SK-N-SH (cell line): ENCODE data around the gene CMPK1. TPM values are rescaled to one million over a fixed set of nuclear protein-coding genes. Genes with fewer than 3 reads are reported as not detected.

Source experiments
- CTCF ChIA-PET: fragments of 300-600, 350-600 bp; formaldehyde crosslinking; extraction: SDS; loops from one replicate; lab custom pipeline; 2021; lab: Yijun Ruan, JAX
- POLR2A ChIA-PET: fragments of 350-600 bp; sonication (Branson Sonifier 250); formaldehyde crosslinking; extraction: SDS; loops from one replicate; lab custom pipeline; 2020; ENCODE audit warnings: antibody characterized with exemption, inconsistent platforms; lab: Yijun Ruan, JAX
- DNase-seq: peaks from one replicate; pipeline ENCODE4 v3.0.0; 2012
- H2AFZ ChIP-seq: fragments of 200-600 bp; sonication (generic); 2 replicates; pipeline ENCODE4 v1.8.1; 2016; ENCODE audit warnings: antibody characterized with exemption, mild to moderate bottlenecking, low read depth
- H3F3A ChIP-seq: fragments of 200-600 bp; sonication (generic); replicated peaks from 2 replicates; pipeline ENCODE3; 2016; ENCODE audit warnings: antibody characterized with exemption, mild to moderate bottlenecking; ENCODE audit not compliant: insufficient read depth
- H3K27ac ChIP-seq, 2 experiments: fragments of 200-500 bp in 1 of 2; fragments of 200-600 bp in 1 of 2; sonication (Bioruptor generic) in 1 of 2; sonication (generic), shearing (Covaris generic) in 1 of 2; 2 replicates each; pipeline versions ENCODE4 v1.5.1 to v1.6.1; 2014 to 2016; ENCODE audit warnings: low read depth in 2 of 2, inconsistent platforms in 1 of 2, low read length in 1 of 2, mild to moderate bottlenecking in 1 of 2, mixed read lengths in 1 of 2
- H3K27me3 ChIP-seq: fragments of 200-600 bp; sonication (generic), shearing (Covaris generic); 2 replicates; pipeline ENCODE4 v1.6.1; 2016; ENCODE audit warnings: mixed run types; ENCODE audit not compliant: insufficient read depth
- H3K36me3 ChIP-seq, 2 experiments: fragments of 200-500 bp in 1 of 2; fragments of 200-600 bp in 1 of 2; sonication (Bioruptor generic) in 1 of 2; sonication (generic) in 1 of 2; replicated peaks in 1 of 2; 2 replicates each; pipeline versions ENCODE3 to v1.5.1; 2014 to 2016; ENCODE audit warnings: low read length in 1 of 2, mild to moderate bottlenecking in 1 of 2; ENCODE audit not compliant: insufficient read depth in 2 of 2, control insufficient read depth in 1 of 2
- H3K4me1 ChIP-seq, 2 experiments: fragments of 200-500 bp in 1 of 2; fragments of 200-600 bp in 1 of 2; sonication (Bioruptor generic) in 1 of 2; sonication (generic), shearing (Covaris generic) in 1 of 2; 2 replicates each; pipeline versions ENCODE4 v1.5.1 to v1.6.1; 2014 to 2016; ENCODE audit warnings: low read depth in 1 of 2, low read length in 1 of 2, mixed run types in 1 of 2; ENCODE audit not compliant: insufficient read depth in 2 of 2, control insufficient read depth in 1 of 2
- H3K4me2 ChIP-seq: fragments of 200-600 bp; sonication (generic), shearing (Covaris generic); 2 replicates; pipeline ENCODE4 v1.6.1; 2017; ENCODE audit warnings: mixed run types
- H3K4me3 ChIP-seq, 2 experiments: fragments of 200-500 bp in 1 of 2; fragments of 200-600 bp in 1 of 2; sonication (Bioruptor generic) in 1 of 2; sonication (generic), shearing (Covaris generic) in 1 of 2; 2 replicates each; pipeline versions ENCODE4 v1.5.1 to v1.8.1; 2014 to 2016; ENCODE audit warnings: low read depth in 2 of 2, inconsistent platforms in 1 of 2, low read length in 1 of 2, mild to moderate bottlenecking in 1 of 2, mixed read lengths in 1 of 2, moderate library complexity in 1 of 2
- H3K79me2 ChIP-seq: fragments of 200-600 bp; sonication (generic); 2 replicates; pipeline ENCODE4 v1.8.1; 2017; ENCODE audit warnings: mild to moderate bottlenecking; ENCODE audit not compliant: insufficient read depth
- H3K9ac ChIP-seq: fragments of 200-600 bp; sonication (generic); 2 replicates; pipeline ENCODE4 v1.6.1; 2017; ENCODE audit warnings: mixed run types
- H3K9me2 ChIP-seq: fragments of 200-600 bp; sonication (generic); 2 replicates; pipeline ENCODE4 v1.6.1; 2017; ENCODE audit warnings: mixed run types
- H3K9me3 ChIP-seq: fragments of 200-600 bp; sonication (generic); 2 replicates; pipeline ENCODE4 v1.6.1; 2017; ENCODE audit warnings: mixed run types, mild to moderate bottlenecking, moderate library complexity
- H4K20me1 ChIP-seq: fragments of 200-600 bp; sonication (generic); 2 replicates; pipeline ENCODE4 v1.6.1; 2017; ENCODE audit warnings: mild to moderate bottlenecking, mixed run types; ENCODE audit not compliant: insufficient read depth
- ELF1 ChIP-seq: IDR thresholded peaks from 2 replicates; pipeline ENCODE4 v1.4.0; 2012
- FOXM1 ChIP-seq: IDR thresholded peaks from 2 replicates; pipeline ENCODE4 v1.4.0; 2012; ENCODE audit warnings: low read depth, mild to moderate bottlenecking
- GABPA ChIP-seq: IDR thresholded peaks from 2 replicates; pipeline ENCODE4 v1.4.0; 2012; ENCODE audit warnings: low read depth, mild to moderate bottlenecking
- JUND ChIP-seq: IDR thresholded peaks from 2 replicates; pipeline ENCODE4 v1.4.0; 2012
- MEF2A ChIP-seq: IDR thresholded peaks from 2 replicates; pipeline ENCODE4 v1.4.0; 2012; ENCODE audit warnings: low read depth, borderline replicate concordance
- NFIC ChIP-seq: IDR thresholded peaks from 2 replicates; pipeline ENCODE4 v1.4.0; 2012; ENCODE audit warnings: borderline replicate concordance
- NRF1 ChIP-seq: IDR thresholded peaks from 2 replicates; pipeline ENCODE4 v1.6.1; 2012; ENCODE audit warnings: low read depth, mild to moderate bottlenecking, low read length
- PBX3 ChIP-seq: IDR thresholded peaks from 2 replicates; pipeline ENCODE4; 2012
- RFX5 ChIP-seq: IDR thresholded peaks from 2 replicates; pipeline ENCODE4 v1.6.1; 2012; ENCODE audit warnings: mild to moderate bottlenecking, improper control_type of control experiment, low read length
- TCF12 ChIP-seq: IDR thresholded peaks from 2 replicates; pipeline ENCODE4 v1.4.0; 2012
- TEAD4 ChIP-seq: IDR thresholded peaks from 2 replicates; pipeline ENCODE4 v1.4.0; 2012; ENCODE audit warnings: mild to moderate bottlenecking, borderline replicate concordance; ENCODE audit not compliant: insufficient read depth
- USF2 ChIP-seq: fragments of 150-350 bp; IDR thresholded peaks from 2 replicates; pipeline ENCODE4 v1.6.1; 2017; ENCODE audit warnings: antibody characterized with exemption, low read length, low read depth, borderline replicate concordance
- YY1 ChIP-seq: IDR thresholded peaks from 2 replicates; pipeline ENCODE4 v1.4.0; 2012; ENCODE audit warnings: low read depth, mild to moderate bottlenecking
- WGBS: methylation state at CpG from one replicate; pipeline ENCODE4 v1.1.6; 2017; ENCODE audit warnings: low lambda C conversion rate; 5-methylcytosine and 5-hydroxymethylcytosine counted together
- polyA plus RNA-seq, 3 experiments: library from polyadenylated mRNA; depleted of rRNA; stranded (reverse); fragments of >200 nt; gene quantifications; 2 replicates each; pipeline ENCODE4 v1.2.3, GENCODE V29; 2012

The CMPK1 gene
- polyA plus RNA-seq, 1 of the 3 experiments (the other 2 are of a cell fraction), result 17.5 TPM

DNA sequence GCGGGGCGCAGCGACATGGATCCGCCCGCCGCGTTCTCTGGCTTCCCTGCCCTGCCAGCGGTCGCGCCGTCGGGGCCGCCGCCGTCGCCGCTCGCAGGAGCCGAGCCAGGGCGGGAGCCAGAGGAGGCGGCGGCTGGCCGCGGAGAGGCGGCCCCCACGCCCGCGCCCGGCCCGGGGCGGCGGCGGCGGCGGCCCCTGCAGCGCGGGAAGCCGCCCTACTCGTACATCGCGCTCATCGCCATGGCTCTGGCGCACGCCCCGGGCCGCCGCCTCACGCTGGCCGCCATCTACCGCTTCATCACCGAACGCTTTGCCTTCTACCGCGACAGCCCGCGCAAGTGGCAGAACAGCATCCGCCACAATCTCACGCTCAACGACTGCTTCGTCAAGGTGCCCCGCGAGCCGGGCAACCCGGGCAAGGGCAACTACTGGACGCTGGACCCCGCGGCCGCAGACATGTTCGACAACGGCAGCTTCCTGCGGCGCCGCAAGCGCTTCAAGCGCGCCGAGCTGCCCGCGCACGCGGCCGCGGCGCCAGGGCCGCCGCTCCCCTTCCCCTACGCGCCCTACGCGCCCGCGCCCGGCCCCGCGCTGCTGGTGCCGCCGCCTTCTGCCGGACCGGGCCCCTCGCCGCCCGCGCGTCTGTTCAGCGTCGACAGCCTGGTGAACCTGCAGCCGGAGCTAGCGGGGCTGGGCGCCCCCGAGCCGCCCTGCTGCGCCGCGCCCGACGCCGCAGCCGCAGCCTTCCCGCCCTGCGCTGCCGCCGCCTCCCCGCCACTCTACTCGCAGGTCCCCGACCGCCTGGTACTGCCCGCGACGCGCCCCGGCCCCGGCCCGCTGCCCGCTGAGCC, 83.0 kb downstream of the CMPK1 start:
- H2AFZ ChIP-seq, result no peak overlapping the region
- no peak overlapping the region for H3K4me3 ChIP-seq
- H3K9ac ChIP-seq, result no peak overlapping the region
- no peaks in the 10 kb centered on the region; a peak in 1 of 4 replicates for H3K4me1 ChIP-seq
- no peaks in the 10 kb centered on the region for H3K36me3 ChIP-seq
- H3F3A ChIP-seq, result no peaks in the 10 kb centered on the region
- no peaks in the 10 kb centered on the region for H4K20me1 ChIP-seq
- no peak overlapping the region for H3K27ac ChIP-seq
- no peak overlapping the region; the same call in 1 of the 2 replicates for H3K4me2 ChIP-seq
- no peaks in the 10 kb centered on the region for H3K9me2 ChIP-seq
- no peaks in the 10 kb centered on the region for H3K9me3 ChIP-seq
- ChIA-PET CTCF (interaction anchor here (0.9 to 28.7 kb wide), 6 partner anchors 18 to 300 kb away, joined by 3 to 1422 read pairs (median 24); partner anchors contain the start of gene FOXD2), POLR2A (no interaction called here)
- WGBS, result 0% methylated on average over 2 of the region's 134 CpGs
- TF ChIP-seq FOXM1, result no peak
- TF ChIP-seq, all 33 proteins: peak for 0
- no peaks in the 10 kb centered on the region for H3K79me2 ChIP-seq
- peak; percentile 69 for DNase-seq
- H3K27me3 ChIP-seq, result peaks cover 56% of the 10 kb centered on the region

- WGBS, result 65% methylated on average over 17 of the region's 39 CpGs
- Histone ChIP-seq H3K9me2 (no peaks in the 10 kb centered on the region), H3F3A (no peaks in the 10 kb centered on the region), H3K4me3 (no peak overlapping the region), H3K36me3 (no peaks in the 10 kb centered on the region), H3K27me3 (peaks cover 56% of the 10 kb centered on the region), H3K4me2 (no peak overlapping the region), H3K4me1 (no peaks in the 10 kb centered on the region; a peak in 1 of 4 replicates), H3K9ac (no peak overlapping the region), H3K9me3 (no peaks in the 10 kb centered on the region), H3K27ac (no peak overlapping the region), H2AFZ (no peak overlapping the region), H3K79me2 (no peaks in the 10 kb centered on the region), H4K20me1 (no peaks in the 10 kb centered on the region)
- no peak for DNase-seq
- POLR2A ChIA-PET, result no interaction called here
- no peak for TF ChIP-seq NFIC
- TF ChIP-seq ELF1, result no peak
- TF ChIP-seq GABPA, result no peak
- no peak for TF ChIP-seq USF2
- no peak for TF ChIP-seq TCF12
- TF ChIP-seq JUND, result no peak
- CTCF ChIA-PET, result interaction anchor here (0.9 to 28.7 kb wide), 6 partner anchors 17 to 299 kb away, joined by 3 to 1422 read pairs (median 24); partner anchors contain the start of gene FOXD2
These were observed 83.8 kb downstream of the CMPK1 start for GRCh38 chr1:47417170-47418044.

DNA sequence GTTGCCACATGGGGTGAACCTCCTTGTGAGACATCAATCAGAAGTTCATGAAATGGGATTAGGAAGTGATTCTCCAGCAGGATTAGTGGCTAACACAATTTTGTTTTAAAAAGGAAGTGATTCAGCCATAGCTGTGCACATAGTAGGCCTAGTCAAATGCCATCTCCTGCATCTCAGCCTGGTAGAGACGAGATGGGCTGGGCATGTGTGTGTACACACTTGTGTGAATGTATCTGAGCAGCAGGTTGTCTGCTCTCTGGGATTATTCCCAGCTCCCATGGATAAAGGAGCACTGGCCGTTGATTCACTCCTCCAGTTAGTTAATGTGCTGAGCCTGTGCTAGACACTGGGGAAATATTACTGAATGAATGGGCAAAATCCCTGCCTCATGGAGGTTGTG, 84.5 kb downstream of the CMPK1 start:
- WGBS, result 60% methylated on average over 2 of the region's 2 CpGs
- peaks cover 56% of the 10 kb centered on the region for H3K27me3 ChIP-seq
- no peaks in the 10 kb centered on the region for H3K36me3 ChIP-seq
- H3K4me3 ChIP-seq, result no peak overlapping the region
- H3K4me1 ChIP-seq, result no peaks in the 10 kb centered on the region; a peak in 1 of 4 replicates
- H4K20me1 ChIP-seq, result no peaks in the 10 kb centered on the region
- H3F3A ChIP-seq, result no peaks in the 10 kb centered on the region
- H3K9me3 ChIP-seq, result no peaks in the 10 kb centered on the region
- H3K27ac ChIP-seq, result no peak overlapping the region
- H3K79me2 ChIP-seq, result no peaks in the 10 kb centered on the region
- TF ChIP-seq NRF1 (no peak), PBX3 (no peak), TEAD4 (no peak), MEF2A (no peak), RFX5 (no peak), TCF12 (no peak), YY1 (no peak)
- no peak for DNase-seq
- POLR2A ChIA-PET, result no interaction called here
- H2AFZ ChIP-seq, result no peak overlapping the region
- H3K4me2 ChIP-seq, result no peak overlapping the region
- no peak overlapping the region for H3K9ac ChIP-seq
- no peaks in the 10 kb centered on the region for H3K9me2 ChIP-seq
- CTCF ChIA-PET, result interaction anchor here (1.6 to 28.7 kb wide), 4 partner anchors 16 to 299 kb away, joined by 4 to 1422 read pairs (median 114); partner anchors contain the start of gene FOXD2
